K562 (cell line): ENCODE measurements around the gene ARID5B. TPM values are rescaled to one million over a fixed set of nuclear protein-coding genes. Genes with fewer than 3 reads are reported as not detected.

Source experiments
- ATAC-seq: fragments of 200-7000 bp; cut with Tn5 transposase; 3 replicates; pipeline ENCODE4 v1.9.1; 2020; ENCODE audit warnings: moderate library complexity
- BruUV-seq: library from RNA; stranded (reverse); fragments of 400-500 nt; replicated peaks from 2 replicates; lab custom pipeline; 2021; lab: Mats Ljungman, UMichigan
- CTCF ChIA-PET: fragments of 300-600 bp; formaldehyde crosslinking; extraction: SDS; loops from one replicate; lab custom pipeline; 2021; ENCODE audit warnings: low intra/inter-chr PET ratio; lab: Yijun Ruan, JAX
- POLR2A ChIA-PET: fragments of 300-600, 350-650 bp; sonication (Branson Sonifier 250); formaldehyde crosslinking; extraction: SDS; loops from one replicate; lab custom pipeline; 2021; ENCODE audit warnings: antibody characterized with exemption, inconsistent platforms; lab: Yijun Ruan, JAX
- DNase-seq, 4 experiments: peaks; one replicate each; pipeline versions ENCODE4 v3.0.0 to v3.0.0-alpha.2; 2011 to 2018; ENCODE audit warnings: low spot score in 3 of 4, mixed read lengths in 3 of 4; ENCODE audit errors: extremely low read depth in 1 of 4
- FAIRE-seq: peaks from 2 replicates; lab custom pipeline; 2011; peaks lifted over from hg19 to GRCh38; lab: Jason Lieb, UNC
- H2AFZ ChIP-seq: 2 replicates; pipeline ENCODE4 v1.6.0; 2011; ENCODE audit warnings: low read depth, low read length, control low read depth, inconsistent platforms
- H3K27ac ChIP-seq: fragments of 200-600 bp; 3 replicates; pipeline ENCODE4 v1.8.0; 2011; ENCODE audit warnings: low read depth, mild to moderate bottlenecking, control low read depth, inconsistent platforms, low read length, moderate library complexity, mixed read lengths; ENCODE audit errors: extremely low read depth
- H3K27me3 ChIP-seq, 2 experiments: fragments of 300-600 bp in 1 of 2; 2 replicates in 1 of 2; 3 replicates in 1 of 2; pipeline versions ENCODE4 v1.6.0 to v1.8.0; 2011; ENCODE audit warnings: inconsistent platforms in 2 of 2, low read length in 2 of 2, mild to moderate bottlenecking in 1 of 2, mixed read lengths in 1 of 2, moderate library complexity in 1 of 2; ENCODE audit not compliant: control insufficient read depth in 2 of 2, insufficient read depth in 2 of 2
- H3K36me3 ChIP-seq: fragments of 300-600 bp; 3 replicates; pipeline ENCODE4 v1.8.0; 2011; ENCODE audit warnings: mild to moderate bottlenecking, low read length, inconsistent platforms; ENCODE audit not compliant: control insufficient read depth, insufficient read depth
- H3K4me1 ChIP-seq, 2 experiments: fragments of 200-600 bp in 1 of 2; replicated peaks in 1 of 2; 2 replicates in 1 of 2; 3 replicates in 1 of 2; pipeline versions ENCODE4 v1.5.1 to v1.8.0; 2011; ENCODE audit warnings: inconsistent platforms in 2 of 2, low read length in 2 of 2, mild to moderate bottlenecking in 1 of 2, mixed read lengths in 1 of 2, moderate library complexity in 1 of 2; ENCODE audit not compliant: control insufficient read depth in 2 of 2, insufficient read depth in 2 of 2
- H3K4me2 ChIP-seq: 2 replicates; pipeline ENCODE4 v1.6.1; 2011; ENCODE audit warnings: low read length, control low read depth, inconsistent platforms, mixed read lengths; ENCODE audit not compliant: insufficient read depth
- H3K4me3 ChIP-seq: fragments of 200-600 bp; sonication (generic), shearing (Covaris generic); 2 replicates; pipeline ENCODE4 v1.5.1; 2016; ENCODE audit warnings: control low read depth, inconsistent platforms
- H3K79me2 ChIP-seq: fragments of 200-600 bp; 3 replicates; pipeline ENCODE4 v1.8.0; 2011; ENCODE audit warnings: low read length, inconsistent platforms; ENCODE audit not compliant: control insufficient read depth, insufficient read depth
- H3K9ac ChIP-seq, 2 experiments: 2 replicates each; pipeline versions ENCODE4 v1.6.0 to v1.6.1; 2011; ENCODE audit warnings: low read depth in 2 of 2, low read length in 2 of 2, control low read depth in 1 of 2, inconsistent platforms in 1 of 2, mild to moderate bottlenecking in 1 of 2, mixed read lengths in 1 of 2; ENCODE audit not compliant: insufficient read depth in 1 of 2
- H3K9me1 ChIP-seq: one replicate; pipeline ENCODE4 v1.6.0; 2011; ENCODE audit warnings: inconsistent platforms, mild to moderate bottlenecking, low read length, moderate library complexity; ENCODE audit not compliant: control insufficient read depth, insufficient read depth
- H3K9me3 ChIP-seq: replicated peaks from 2 replicates; pipeline ENCODE4 v1.5.1; 2011; ENCODE audit warnings: low read depth, low read length, inconsistent platforms; ENCODE audit not compliant: control insufficient read depth, insufficient read depth
- H4K20me1 ChIP-seq: replicated peaks from 2 replicates; pipeline ENCODE4 v1.6.1; 2011; ENCODE audit warnings: low read length, inconsistent platforms, mixed read lengths; ENCODE audit not compliant: control insufficient read depth, insufficient read depth
- ATF7 ChIP-seq: fragments of 450-650 bp; IDR thresholded peaks from 2 replicates; pipeline ENCODE4 v1.7.1; 2014; ENCODE audit warnings: mild to moderate bottlenecking, moderate library complexity
- ELF4 ChIP-seq: fragments of 450-650 bp; formaldehyde crosslinking; IDR thresholded peaks from 2 replicates; pipeline ENCODE4 v1.4.0; 2022; ENCODE audit warnings: missing genetic modification characterization
- EWSR1 ChIP-seq: fragments of 450-650 bp; IDR thresholded peaks from 2 replicates; pipeline ENCODE4 v1.6.1; 2018; ENCODE audit warnings: borderline replicate concordance, mild to moderate bottlenecking, low read depth, moderate library complexity; ENCODE audit not compliant: partially characterized antibody
- FOXM1 ChIP-seq, 2 experiments: fragments of 450-650 bp in 1 of 2; sonication (generic) in 1 of 2; formaldehyde crosslinking in 1 of 2; IDR thresholded peaks; 2 replicates each; pipeline versions ENCODE4 v1.6.1 to v1.9.0; 2017 to 2022; ENCODE audit warnings: low read depth in 2 of 2, mild to moderate bottlenecking in 2 of 2, missing genetic modification reagents in 1 of 2, moderate library complexity in 1 of 2
- HDAC8 ChIP-seq: fragments of 450-650 bp; IDR thresholded peaks from 2 replicates; pipeline ENCODE4 v1.6.1; 2016; ENCODE audit warnings: mild to moderate bottlenecking, missing genetic modification characterization, moderate library complexity, missing compliant biosample characterization
- KAT2B ChIP-seq: IDR thresholded peaks from one replicate; pipeline ENCODE4 v1.6.1; 2012; ENCODE audit warnings: low read depth, mild to moderate bottlenecking, control low read depth, inconsistent platforms, low read length, moderate library complexity
- NR2C1 ChIP-seq, 2 experiments: fragments of 450-650 bp; IDR thresholded peaks; 2 replicates each; pipeline ENCODE4 v1.6.1; 2017; ENCODE audit warnings: mild to moderate bottlenecking in 2 of 2, antibody characterized with exemption in 1 of 2, inconsistent platforms in 1 of 2, missing compliant biosample characterization in 1 of 2, missing genetic modification characterization in 1 of 2
- SMAD1 ChIP-seq: fragments of 150-350 bp; IDR thresholded peaks from 2 replicates; pipeline ENCODE4 v1.6.1; 2014; ENCODE audit warnings: low read length, low read depth; ENCODE audit not compliant: partially characterized antibody
- SMARCB1 ChIP-seq: IDR thresholded peaks from 2 replicates; pipeline ENCODE4 v1.6.1; 2011; ENCODE audit warnings: improper control_type of control experiment, low read depth; ENCODE audit not compliant: insufficient read length
- SPI1 ChIP-seq: IDR thresholded peaks from 2 replicates; pipeline ENCODE4 v1.6.1; 2011; ENCODE audit warnings: low read depth, low read length, control low read depth, borderline replicate concordance
- TCF3 ChIP-seq: sonication (generic); formaldehyde crosslinking; IDR thresholded peaks from 2 replicates; pipeline ENCODE4 v1.4.0; 2020; ENCODE audit warnings: mild to moderate bottlenecking, missing genetic modification reagents
- ZKSCAN8 ChIP-seq: fragments of 200-800 bp; sonication (Bioruptor generic); IDR thresholded peaks from 2 replicates; pipeline ENCODE4 v1.6.1; 2016; ENCODE audit warnings: missing genetic modification characterization, missing compliant biosample characterization
- ZNF239 ChIP-seq: fragments of 250-450 bp; sonication (Bioruptor Pico); IDR thresholded peaks from 2 replicates; pipeline ENCODE4 v1.4.0; 2020; ENCODE audit warnings: mild to moderate bottlenecking
- WGBS: fragments of 100-300 bp; shearing (Covaris generic); methylation state at CpG from one replicate; pipeline ENCODE4 v1.1.6; 2016; ENCODE audit warnings: low coverage, mixed read lengths; ENCODE audit not compliant: insufficient coverage; ENCODE audit errors: missing lambda C conversion rate; 5-methylcytosine and 5-hydroxymethylcytosine counted together
- in situ Hi-C: fragments of 300-500 bp; cut with MboI; formaldehyde crosslinking; loops from 4 replicates; pipeline ENCODE4 v1.15.0; 2018; ENCODE audit warnings: inconsistent platforms, mixed read lengths
- intact Hi-C: fragments of 100-400 bp; cut with micrococcal nuclease; formaldehyde crosslinking; loops from 2 replicates; pipeline ENCODE4 v1.14.2; 2022
- polyA plus RNA-seq, 8 experiments: library from polyadenylated mRNA; depleted of rRNA in 4 of 8; stranded (reverse) in 5 of 8; unstranded in 3 of 8; fragments of >200 nt; fragmentation: Nextera tagmentation in 2 of 8; fragmentation: Illumina TruSeq in 1 of 8; extraction: Ambion mirVana in 2 of 8; extraction: Trizol in 1 of 8; gene quantifications; 2 replicates each; pipeline versions ENCODE4 v1.2.1 to v1.2.3, GENCODE V29; 2011 to 2014; ENCODE audit warnings: inconsistent platforms in 1 of 8, missing spikeins in 1 of 8
- total RNA-seq, 7 experiments: library from RNA; depleted of rRNA in 6 of 7; stranded (reverse); fragments of >200 nt in 6 of 7; fragmentation: Illumina TruSeq in 2 of 7; extraction: Trizol in 2 of 7; gene quantifications; 2 replicates each; pipeline versions ENCODE4 v1.2.1 to v1.2.3, GENCODE V29; 2011 to 2021; ENCODE audit warnings: low replicate concordance in 1 of 7
- TF ChIP-seq, protein P1 (sequence below): fragments of 250-450 bp; sonication (Bioruptor Pico); IDR thresholded peaks from 2 replicates; pipeline ENCODE4 v1.8.0; 2022; ENCODE audit warnings: inconsistent platforms

ARID5B gene
- total and polyA plus RNA-seq, 9 of the 15 experiments (the other 6 are each of a cell fraction or from before 2014, with no cell fraction given): 0.48 to 1.6 (median 0.80) TPM

DNA sequence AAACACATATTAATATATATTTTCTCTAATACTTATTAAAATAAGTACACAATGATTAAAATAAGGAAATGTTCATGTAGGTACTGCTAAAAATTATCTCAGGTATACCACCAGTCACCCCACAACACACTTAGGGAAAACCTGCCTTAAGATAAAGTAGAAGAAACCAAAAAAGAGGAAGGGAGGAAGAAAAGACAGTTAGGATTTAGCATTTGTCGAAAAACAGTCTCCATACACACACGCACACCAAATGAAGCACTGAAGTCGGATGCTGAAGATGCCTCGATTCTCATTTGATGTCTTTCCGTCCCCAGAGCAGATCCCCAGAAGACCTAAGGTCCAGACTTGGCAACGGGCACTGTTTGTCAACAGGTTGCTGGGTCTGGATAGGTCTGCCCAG, 30.0 kb upstream of the ARID5B start:
- no peak overlapping the region for H3K4me3 ChIP-seq
- TF ChIP-seq SPI1 (peak; percentile 55; the same call in 1 of the 2 replicates), SMARCB1 (no peak)
- H3K27ac ChIP-seq: no peak overlapping the region
- no peak overlapping the region for H3K4me2 ChIP-seq
- no peaks in the 10 kb centered on the region for H3K79me2 ChIP-seq
- no peaks in the 10 kb centered on the region for H3K9me3 ChIP-seq
- FAIRE-seq (no peak), DNase-seq (no peak), ATAC-seq (no peak)
- H3K9me1 ChIP-seq: no peaks in the 10 kb centered on the region
- ChIA-PET POLR2A (no interaction called here), CTCF (no interaction called here)
- no peak overlapping the region for H3K9ac ChIP-seq
- intact Hi-C loops (no loop called here), in situ Hi-C loops (no loop called here)
- no peaks in the 10 kb centered on the region for H3K36me3 ChIP-seq
- no peaks in the 10 kb centered on the region; a peak in 1 of 5 replicates for H3K27me3 ChIP-seq
- no peaks in the 10 kb centered on the region for H4K20me1 ChIP-seq
- 0 out of 2 replicates have a peak overlapping the region, but pooled peaks have one; percentile 3 for H2AFZ ChIP-seq
- no TSS peak for BruUV-seq
- H3K4me1 ChIP-seq: no peaks in the 10 kb centered on the region
- WGBS: 18% methylated on average over 6 of the region's 6 CpGs

GRCh38 chr10:61877887-61878739, 23.4 kb upstream of the ARID5B start:
- H2AFZ ChIP-seq: no peak overlapping the region
- ChIA-PET POLR2A (interaction anchor here (0.6 to 1.5 kb wide), 2 partner anchors 10 to 98 kb away, joined by 3 read pairs; no protein-coding TSS in a partner anchor), CTCF (no interaction called here)
- no peak for FAIRE-seq
- no peak overlapping the region for H3K4me2 ChIP-seq
- BruUV-seq: no TSS peak
- no peak overlapping the region for H3K27ac ChIP-seq
- no peak overlapping the region for H3K4me3 ChIP-seq
- no peak for DNase-seq
- no peaks in the 10 kb centered on the region for H3K9me1 ChIP-seq
- H3K27me3 ChIP-seq: no peaks in the 10 kb centered on the region; a peak in 1 of 5 replicates
- 4% methylated on average over 11 of the region's 11 CpGs for WGBS
- no peak for ATAC-seq
- no peaks in the 10 kb centered on the region for H3K79me2 ChIP-seq
- no peaks in the 10 kb centered on the region for H3K9me3 ChIP-seq
- no peak overlapping the region for H3K9ac ChIP-seq
- in situ Hi-C loops: no loop called here
- no peaks in the 10 kb centered on the region for H4K20me1 ChIP-seq
- no peaks in the 10 kb centered on the region for H3K36me3 ChIP-seq
- intact Hi-C loops: no loop called here
- H3K4me1 ChIP-seq: no peaks in the 10 kb centered on the region
- TF ChIP-seq TCF3 (CRISPR knock-in tag) (no peak), KAT2B (no peak), NR2C1 (IDR thresholded peaks at IDR 0.05) (no peak), NR2C1 (tag; IDR thresholded peaks at IDR 0.05) (no peak), ZKSCAN8 (no peak), HDAC8 (tag) (no peak), ATF7 (no peak), ELF4 (no peak), EWSR1 (no peak), SMAD1 (no peak), ZNF239 (CRISPR knock-in tag) (no peak), FOXM1 (IDR thresholded peaks at IDR 0.05; ENCODE audit: low read depth) (no peak), FOXM1 (CRISPR knock-in tag; IDR thresholded peaks at IDR 0.05; ENCODE audit: low read depth) (no peak)
- TF ChIP-seq, protein P1, sequence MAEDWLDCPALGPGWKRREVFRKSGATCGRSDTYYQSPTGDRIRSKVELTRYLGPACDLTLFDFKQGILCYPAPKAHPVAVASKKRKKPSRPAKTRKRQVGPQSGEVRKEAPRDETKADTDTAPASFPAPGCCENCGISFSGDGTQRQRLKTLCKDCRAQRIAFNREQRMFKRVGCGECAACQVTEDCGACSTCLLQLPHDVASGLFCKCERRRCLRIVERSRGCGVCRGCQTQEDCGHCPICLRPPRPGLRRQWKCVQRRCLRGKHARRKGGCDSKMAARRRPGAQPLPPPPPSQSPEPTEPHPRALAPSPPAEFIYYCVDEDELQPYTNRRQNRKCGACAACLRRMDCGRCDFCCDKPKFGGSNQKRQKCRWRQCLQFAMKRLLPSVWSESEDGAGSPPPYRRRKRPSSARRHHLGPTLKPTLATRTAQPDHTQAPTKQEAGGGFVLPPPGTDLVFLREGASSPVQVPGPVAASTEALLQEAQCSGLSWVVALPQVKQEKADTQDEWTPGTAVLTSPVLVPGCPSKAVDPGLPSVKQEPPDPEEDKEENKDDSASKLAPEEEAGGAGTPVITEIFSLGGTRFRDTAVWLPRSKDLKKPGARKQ (CRISPR knock-in tag): no peak
